HCT116 (cell line): ENCODE results near the gene RAC2. TPM values are rescaled to one million over a fixed set of nuclear protein-coding genes. Genes with fewer than 3 reads are reported as not detected.

Experiments
- ATAC-seq: fragments of 200-7000 bp; cut with Tn5 transposase; 2 replicates; pipeline ENCODE4 v1.9.1; 2020; ENCODE audit warnings: mild to moderate bottlenecking, moderate library complexity
- BruUV-seq: library from RNA; stranded (reverse); fragments of 400-500 nt; replicated peaks from 2 replicates; lab custom pipeline; 2021; lab: Mats Ljungman, UMichigan
- CTCF ChIA-PET: fragments of 300-600 bp; sonication (Branson Sonifier 250); formaldehyde crosslinking; loops from one replicate; lab custom pipeline; 2021; ENCODE audit warnings: antibody characterized with exemption; lab: Charles Lee
- POLR2A ChIA-PET: fragments of 300-600, 350-600 bp; sonication (Branson Sonifier 250); formaldehyde crosslinking; loops from one replicate; lab custom pipeline; 2021; ENCODE audit warnings: antibody characterized with exemption; lab: Charles Lee
- RAD21 ChIA-PET, 2 experiments: fragments of 300-600 bp; sonication (Branson Sonifier 250); formaldehyde crosslinking; loops; one replicate each; lab custom pipeline; 2023; ENCODE audit warnings: low total read pairs in 2 of 2; ENCODE audit not compliant: uncharacterized antibody in 2 of 2, unreplicated experiment in 2 of 2, low non-redundant PET in 1 of 2; lab: Charles Lee
- DNase-seq: peaks from one replicate; pipeline ENCODE4 v3.0.0-alpha.2; 2010; ENCODE audit warnings: low read depth, low spot score
- H2AFZ ChIP-seq: fragments of 200-600 bp; shearing (Covaris generic), sonication (generic); 2 replicates; pipeline ENCODE4 v1.6.1; 2017; ENCODE audit warnings: low read depth, mixed run types, mixed read lengths, antibody characterized with exemption, low read length; ENCODE audit not compliant: poor library complexity, severe bottlenecking
- H3K27ac ChIP-seq: 2 replicates; pipeline ENCODE4 v1.5.1; 2012; ENCODE audit warnings: low read depth, low read length
- H3K27me3 ChIP-seq: fragments of 200-600 bp; sonication (generic); 2 replicates; pipeline ENCODE4 v1.6.1; 2016; ENCODE audit warnings: mixed run types, low read length, mixed read lengths; ENCODE audit not compliant: insufficient read depth
- H3K36me3 ChIP-seq, 2 experiments: fragments of 200-500 bp in 1 of 2; fragments of 200-600 bp in 1 of 2; sonication (Bioruptor generic) in 1 of 2; sonication (generic) in 1 of 2; 2 replicates each; pipeline versions ENCODE4 v1.5.1 to v1.6.1; 2014 to 2016; ENCODE audit warnings: low read length in 2 of 2, inconsistent platforms in 1 of 2, mixed read lengths in 1 of 2, mixed run types in 1 of 2; ENCODE audit not compliant: insufficient read depth in 2 of 2, control insufficient read depth in 1 of 2
- H3K4me1 ChIP-seq, 2 experiments: fragments of 200-600 bp in 1 of 2; sonication (generic) in 1 of 2; 2 replicates each; pipeline versions ENCODE4 v1.5.1 to v1.6.1; 2012 to 2017; ENCODE audit warnings: low read length in 2 of 2, inconsistent platforms in 1 of 2, mild to moderate bottlenecking in 1 of 2, mixed read lengths in 1 of 2, mixed run types in 1 of 2, moderate library complexity in 1 of 2; ENCODE audit not compliant: insufficient read depth in 2 of 2, control insufficient read depth in 1 of 2
- H3K4me2 ChIP-seq: fragments of 200-600 bp; sonication (generic); 2 replicates; pipeline ENCODE4 v1.6.1; 2017; ENCODE audit warnings: mixed run types, low read length, mixed read lengths
- H3K4me3 ChIP-seq, 2 experiments: fragments of 200-600 bp in 1 of 2; sonication (generic) in 1 of 2; replicated peaks in 1 of 2; 2 replicates each; pipeline ENCODE4 v1.5.1; 2011 to 2016; ENCODE audit warnings: low read length in 2 of 2, control low read depth in 1 of 2, low read depth in 1 of 2, mild to moderate bottlenecking in 1 of 2, mixed read lengths in 1 of 2, mixed run types in 1 of 2
- H3K79me2 ChIP-seq: fragments of 200-600 bp; sonication (generic); 2 replicates; pipeline ENCODE4 v1.6.1; 2017; ENCODE audit warnings: mild to moderate bottlenecking, mixed run types, low read length, moderate library complexity, mixed read lengths; ENCODE audit not compliant: insufficient read depth
- H3K9ac ChIP-seq: fragments of 200-600 bp; sonication (generic); 2 replicates; pipeline ENCODE4 v1.6.1; 2016; ENCODE audit warnings: low read length, mixed read lengths
- H3K9me2 ChIP-seq: fragments of 200-600 bp; sonication (generic), shearing (Covaris generic); 2 replicates; pipeline ENCODE4 v1.6.1; 2017; ENCODE audit warnings: mixed run types, mild to moderate bottlenecking, moderate library complexity; ENCODE audit not compliant: insufficient read depth
- H3K9me3 ChIP-seq, 2 experiments: fragments of 200-500 bp in 1 of 2; fragments of 200-600 bp in 1 of 2; sonication (Bioruptor generic) in 1 of 2; sonication (generic) in 1 of 2; 2 replicates each; pipeline ENCODE4 v1.6.1; 2014 to 2017; ENCODE audit warnings: low read length in 2 of 2, mixed read lengths in 2 of 2, inconsistent platforms in 1 of 2, low read depth in 1 of 2, mild to moderate bottlenecking in 1 of 2, mixed run types in 1 of 2, moderate library complexity in 1 of 2; ENCODE audit not compliant: control insufficient read depth in 1 of 2, insufficient read depth in 1 of 2
- H4K20me1 ChIP-seq: fragments of 200-600 bp; sonication (generic), shearing (Covaris generic); 2 replicates; pipeline ENCODE4 v1.6.1; 2017; ENCODE audit warnings: mixed run types, mild to moderate bottlenecking, moderate library complexity; ENCODE audit not compliant: insufficient read depth
- CBX3 ChIP-seq: IDR thresholded peaks from 2 replicates; pipeline ENCODE4 v1.6.1; 2012; ENCODE audit warnings: low read depth
- CEBPB ChIP-seq: IDR thresholded peaks from 2 replicates; pipeline ENCODE4 v1.6.1; 2012; ENCODE audit warnings: low read depth
- EGR1 ChIP-seq: IDR thresholded peaks from 2 replicates; pipeline ENCODE4 v1.6.1; 2012; ENCODE audit warnings: low read depth
- ELF1 ChIP-seq: IDR thresholded peaks from 2 replicates; pipeline ENCODE4 v1.6.1; 2012; ENCODE audit warnings: low read depth, borderline replicate concordance
- EZH2 ChIP-seq: fragments of 200-600 bp; sonication (generic); IDR thresholded peaks from 2 replicates; pipeline ENCODE4 v1.6.1; 2017; ENCODE audit warnings: antibody characterized with exemption, mixed run types
- EZH2phosphoT487 ChIP-seq: fragments of 200-600 bp; IDR thresholded peaks from 2 replicates; pipeline ENCODE4 v1.6.1; 2018; ENCODE audit warnings: antibody characterized with exemption, borderline replicate concordance
- FOSL1 ChIP-seq: IDR thresholded peaks from 2 replicates; pipeline ENCODE4 v1.6.1; 2012; ENCODE audit warnings: low read depth
- JUND ChIP-seq: IDR thresholded peaks from 2 replicates; pipeline ENCODE4 v1.6.1; 2012
- POLR2AphosphoS5 ChIP-seq: IDR thresholded peaks from 2 replicates; pipeline ENCODE4 v1.6.1; 2011; ENCODE audit warnings: mild to moderate bottlenecking, low read depth, low read length, moderate library complexity
- RAD21 ChIP-seq: IDR thresholded peaks from 2 replicates; pipeline ENCODE4 v1.6.1; 2012; ENCODE audit warnings: low read depth, mild to moderate bottlenecking
- SIN3A ChIP-seq: IDR thresholded peaks from 2 replicates; pipeline ENCODE4 v1.6.1; 2012; ENCODE audit warnings: low read depth
- SRF ChIP-seq: IDR thresholded peaks from 2 replicates; pipeline ENCODE4 v1.6.1; 2012; ENCODE audit warnings: low read depth
- ZFX ChIP-seq: fragments of 450-650 bp; IDR thresholded peaks from 2 replicates; pipeline ENCODE4 v1.6.1; 2017
- ZNF274 ChIP-seq: fragments of 200-500 bp; sonication (Bioruptor generic); IDR thresholded peaks from 2 replicates; pipeline ENCODE4 v1.6.1; 2014; ENCODE audit warnings: mild to moderate bottlenecking, low read depth, low read length, inconsistent platforms
- intact Hi-C: fragments of 100-400 bp; cut with micrococcal nuclease; formaldehyde crosslinking; loops from 2 replicates; pipeline ENCODE4 v1.10.0; 2022
- total RNA-seq: library from RNA; stranded (reverse); gene quantifications from one replicate; pipeline ENCODE4 v1.2.1, GENCODE V29; 2021; ENCODE audit not compliant: unreplicated experiment
- TF ChIP-seq, protein P1 (sequence below): IDR thresholded peaks from 2 replicates; pipeline ENCODE4 v1.6.1; 2011; ENCODE audit warnings: mild to moderate bottlenecking, low read length, moderate library complexity; ENCODE audit not compliant: insufficient replicate concordance; ENCODE audit errors: extremely low read depth
- TF ChIP-seq, protein P2 (sequence below): IDR thresholded peaks from 2 replicates; pipeline ENCODE4 v1.6.1; 2012

RAC2 gene
- total RNA-seq, 1 experiment from 2014 or later: 62.0 TPM

DNA sequence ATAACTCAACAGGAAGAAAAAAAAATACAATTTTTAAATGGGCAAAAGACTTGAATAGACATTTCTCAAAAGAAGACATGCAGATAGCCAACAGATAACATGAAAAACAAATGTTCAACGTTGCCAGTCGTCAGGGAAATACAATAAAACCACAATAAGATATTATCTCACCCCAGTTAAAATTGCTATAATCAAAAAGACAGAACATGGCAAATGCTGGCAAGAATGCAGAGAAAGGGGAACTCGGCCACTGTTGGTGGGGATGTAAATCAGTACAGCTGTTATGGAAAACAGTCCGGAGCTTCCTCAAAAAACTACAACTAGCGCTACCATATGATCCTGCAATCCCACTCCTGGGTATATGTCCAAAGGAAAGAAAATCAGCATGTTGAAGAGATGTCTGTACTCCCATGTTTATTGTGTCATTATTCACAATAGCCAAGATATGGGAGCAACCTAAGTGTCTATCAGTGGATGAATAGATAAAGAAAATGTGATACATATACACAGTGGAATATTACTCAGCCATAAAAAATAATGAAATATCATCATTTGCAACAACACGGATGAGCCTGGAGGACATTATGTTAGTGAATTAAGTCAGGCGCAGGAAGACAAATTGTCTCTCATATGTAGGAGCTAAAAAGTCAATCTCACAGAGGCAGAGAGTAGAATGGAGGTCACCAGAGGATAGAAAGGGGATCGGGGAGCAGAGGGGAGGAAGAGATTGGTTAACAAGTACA, 26.0 kb upstream of the RAC2 start:
- Histone ChIP-seq H3K27me3 (no peaks in the 10 kb centered on the region), H4K20me1 (no peaks in the 10 kb centered on the region), H3K9me3 (peaks cover 0 to 2% of the 10 kb centered on the region in 2 experiments; a peak in 1 of 4 replicates), H3K9me2 (no peaks in the 10 kb centered on the region), H3K27ac (no peak overlapping the region), H3K36me3 (no peaks in the 10 kb centered on the region), H3K4me1 (peaks cover 18 to 60% of the 10 kb centered on the region in 2 experiments), H2AFZ (no peak overlapping the region), H3K4me3 (no peak overlapping the region), H3K9ac (no peak overlapping the region), H3K79me2 (no peaks in the 10 kb centered on the region), H3K4me2 (no peak overlapping the region)
- no peak for TF ChIP-seq ELF1
- TF ChIP-seq EGR1: no peak
- TF ChIP-seq ZFX: no peak
- TF ChIP-seq EZH2: no peak
- RAD21 ChIA-PET: no interaction called here
- BruUV-seq: no TSS peak
- POLR2A ChIA-PET: interaction anchor here (1.4 kb wide), 1 partner anchor 11 kb away, joined by 3 read pairs; no protein-coding TSS in a partner anchor
- DNase-seq (no peak), ATAC-seq (no peak)
- intact Hi-C loops: no loop called here
- CTCF ChIA-PET: interaction anchor here (1.3 to 5.7 kb wide), 2 partner anchors 10 to 337 kb away, joined by 3 to 44 read pairs; no protein-coding TSS in a partner anchor

DNA sequence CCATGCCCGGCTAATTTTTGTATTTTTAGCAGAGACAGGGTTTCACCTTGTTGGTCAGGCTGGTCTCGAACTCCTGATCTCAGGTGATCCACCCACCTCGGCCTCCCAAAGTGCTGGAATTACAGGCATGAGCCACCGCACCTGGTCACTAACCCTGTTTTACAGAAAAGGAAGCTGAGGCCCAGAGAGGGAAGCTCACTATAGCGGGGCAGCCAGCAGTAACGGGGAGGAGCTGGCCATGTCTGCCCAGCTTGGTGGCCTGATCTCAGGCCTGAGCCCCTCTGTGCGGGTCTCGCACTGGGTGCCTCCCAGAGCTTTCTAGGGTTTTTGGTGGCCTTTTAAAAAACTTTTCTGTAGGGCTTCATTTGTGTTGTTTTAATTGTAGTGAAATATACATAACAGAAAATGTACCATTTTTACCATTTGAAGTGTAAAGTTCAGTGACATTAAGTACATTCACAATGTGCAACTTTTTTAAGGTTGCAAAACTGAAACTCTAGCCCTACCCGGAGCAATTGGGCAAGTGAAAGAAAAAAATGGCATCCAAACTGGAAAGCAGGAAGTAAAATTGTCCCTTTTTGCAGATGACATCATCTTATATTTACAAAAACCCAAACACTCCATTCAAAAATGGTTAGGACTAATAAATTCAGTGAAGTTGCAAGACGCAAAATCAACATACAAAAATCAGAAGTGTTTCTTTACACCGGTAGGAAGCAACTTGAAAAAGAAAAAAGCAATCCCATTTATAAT, 23.8 kb upstream of the RAC2 start:
- BruUV-seq: no TSS peak
- no peaks in the 10 kb centered on the region for H4K20me1 ChIP-seq
- no peak overlapping the region for H3K4me3 ChIP-seq
- H3K79me2 ChIP-seq: no peaks in the 10 kb centered on the region
- intact Hi-C loops: loop anchor here (2.0 kb wide), 1 partner anchor 189 kb away; no protein-coding TSS in a partner anchor
- ATAC-seq (no peak), DNase-seq (no peak)
- H3K27ac ChIP-seq: no peak overlapping the region
- H3K4me1 ChIP-seq: peaks cover 13 to 37% of the 10 kb centered on the region in 2 experiments
- H3K4me2 ChIP-seq: peak overlapping the region; percentile 81; the same call in 1 of the 2 replicates
- no peak overlapping the region for H2AFZ ChIP-seq
- H3K36me3 ChIP-seq: no peaks in the 10 kb centered on the region
- POLR2A ChIA-PET: interaction anchor here (0.9 kb wide), 1 partner anchor 8 kb away, joined by 5 read pairs; no protein-coding TSS in a partner anchor
- CTCF ChIA-PET: interaction anchor here (0.6 to 5.7 kb wide), 6 partner anchors 8 to 721 kb away, joined by 3 to 44 read pairs (median 5); no protein-coding TSS in a partner anchor
- peaks cover 0 to 18% of the 10 kb centered on the region in 2 experiments; a peak in 1 of 4 replicates for H3K9me3 ChIP-seq
- peak overlapping the region; percentile 47; the same call in 1 of the 2 replicates for H3K9ac ChIP-seq
- H3K27me3 ChIP-seq: no peaks in the 10 kb centered on the region
- no peaks in the 10 kb centered on the region for H3K9me2 ChIP-seq
- RAD21 ChIA-PET: no interaction called here
- TF ChIP-seq EGR1 (no peak), SIN3A (no peak), JUND (no peak), POLR2AphosphoS5 (no peak), CEBPB (no peak), RAD21 (no peak), ZNF274 (no peak), CBX3 (no peak), EZH2phosphoT487 (no peak), ZFX (no peak), FOSL1 (no peak), EZH2 (no peak), SRF (no peak)
- TF ChIP-seq, protein P1, sequence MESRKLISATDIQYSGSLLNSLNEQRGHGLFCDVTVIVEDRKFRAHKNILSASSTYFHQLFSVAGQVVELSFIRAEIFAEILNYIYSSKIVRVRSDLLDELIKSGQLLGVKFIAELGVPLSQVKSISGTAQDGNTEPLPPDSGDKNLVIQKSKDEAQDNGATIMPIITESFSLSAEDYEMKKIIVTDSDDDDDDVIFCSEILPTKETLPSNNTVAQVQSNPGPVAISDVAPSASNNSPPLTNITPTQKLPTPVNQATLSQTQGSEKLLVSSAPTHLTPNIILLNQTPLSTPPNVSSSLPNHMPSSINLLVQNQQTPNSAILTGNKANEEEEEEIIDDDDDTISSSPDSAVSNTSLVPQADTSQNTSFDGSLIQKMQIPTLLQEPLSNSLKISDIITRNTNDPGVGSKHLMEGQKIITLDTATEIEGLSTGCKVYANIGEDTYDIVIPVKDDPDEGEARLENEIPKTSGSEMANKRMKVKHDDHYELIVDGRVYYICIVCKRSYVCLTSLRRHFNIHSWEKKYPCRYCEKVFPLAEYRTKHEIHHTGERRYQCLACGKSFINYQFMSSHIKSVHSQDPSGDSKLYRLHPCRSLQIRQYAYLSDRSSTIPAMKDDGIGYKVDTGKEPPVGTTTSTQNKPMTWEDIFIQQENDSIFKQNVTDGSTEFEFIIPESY: no peak
- TF ChIP-seq, protein P2, sequence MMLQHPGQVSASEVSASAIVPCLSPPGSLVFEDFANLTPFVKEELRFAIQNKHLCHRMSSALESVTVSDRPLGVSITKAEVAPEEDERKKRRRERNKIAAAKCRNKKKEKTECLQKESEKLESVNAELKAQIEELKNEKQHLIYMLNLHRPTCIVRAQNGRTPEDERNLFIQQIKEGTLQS: no peak
